Upper lobe of right lung (tissue), 1 donor: ENCODE data around the gene PACSIN1. TPM values are rescaled to one million over a fixed set of nuclear protein-coding genes. Genes with fewer than 3 reads are reported as not detected.

ENCODE experiments used
- ATAC-seq: fragments of 200-7000 bp; cut with Tn5 transposase; one replicate; pipeline ENCODE4 v1.9.1; 2020; ENCODE audit warnings: mild to moderate bottlenecking, moderate library complexity
- DNase-seq: peaks from one replicate; pipeline ENCODE4 v3.0.0-alpha.2; 2020
- H3K27ac ChIP-seq: fragments of 200-600 bp; one replicate; pipeline ENCODE4 v1.8.0; 2022
- H3K27me3 ChIP-seq: fragments of 200-600 bp; one replicate; pipeline ENCODE4 v1.8.0; 2022; ENCODE audit warnings: mild to moderate bottlenecking
- H3K36me3 ChIP-seq: fragments of 200-600 bp; one replicate; pipeline ENCODE4 v1.8.0; 2022
- H3K4me1 ChIP-seq: fragments of 200-600 bp; one replicate; pipeline ENCODE4 v1.8.0; 2022
- H3K4me3 ChIP-seq: fragments of 200-600 bp; one replicate; pipeline ENCODE4 v1.8.0; 2022; ENCODE audit warnings: mild to moderate bottlenecking
- H3K9me3 ChIP-seq: fragments of 200-600 bp; one replicate; pipeline ENCODE4 v1.8.0; 2022
- intact Hi-C: fragments of 100-400 bp; cut with DNase I; formaldehyde crosslinking; loops from one replicate; pipeline ENCODE4 v1.11.0; 2022
- total RNA-seq: library from RNA; stranded (reverse); fragmentation: NEBNext Ultra II Directional; extraction: Animal tissue kit (Norgen Biotek cat#: 25700); gene quantifications from one replicate; pipeline ENCODE4 v1.2.1, GENCODE V29; 2021
- TF ChIP-seq, protein P1 (sequence below): fragments of 200-600 bp; IDR thresholded peaks from one replicate; pipeline ENCODE4 v1.8.0; 2022; ENCODE audit warnings: antibody characterized with exemption
- donor health status: DM: no; HTN: yes; CAD: no; lungs with severe emphysema.

The PACSIN1 gene
- total RNA-seq, 1 donor from 2014 or later = not detected

DNA sequence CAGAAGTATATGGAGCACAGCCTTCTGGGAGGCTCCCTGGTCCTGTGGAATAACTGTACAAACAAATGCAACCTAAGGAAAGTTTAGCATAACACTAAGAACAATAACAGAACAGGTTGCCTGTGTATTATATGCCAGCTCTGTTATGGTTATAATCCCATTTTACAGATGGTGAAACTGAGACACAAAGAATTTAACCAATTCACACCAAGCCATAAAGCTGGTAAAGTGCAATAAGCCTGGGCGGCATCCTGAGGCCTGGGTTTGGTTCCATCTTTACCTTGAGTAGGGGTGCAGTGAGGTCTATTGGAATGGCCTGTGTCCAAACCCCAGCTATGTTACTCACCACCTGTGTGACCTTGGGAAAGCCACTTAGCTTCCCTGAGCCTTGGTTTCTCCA lies 14.7 kb upstream of the PACSIN1 start:
- intact Hi-C loops = no loop called here
- H3K4me3 ChIP-seq = no peak overlapping the region

DNA sequence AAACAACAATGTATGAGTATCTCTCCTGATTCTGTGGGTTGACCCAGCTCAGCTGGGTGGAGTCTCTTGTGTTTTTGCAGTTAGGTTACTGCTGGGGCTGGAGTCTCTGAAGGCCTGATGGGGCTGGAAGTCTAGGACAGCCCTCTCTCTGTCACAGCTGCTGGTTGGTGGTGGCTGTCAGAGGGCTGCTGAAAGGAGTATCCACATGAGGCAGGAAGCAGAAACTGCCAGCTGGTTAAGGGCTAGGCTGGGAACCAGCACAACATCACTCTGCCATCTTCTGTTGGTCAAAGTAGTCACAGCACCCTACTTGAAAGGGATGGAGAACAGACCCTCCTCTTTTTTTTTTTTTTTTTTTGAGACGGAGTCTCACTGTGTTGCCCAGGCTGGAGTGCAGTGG lies 10.0 kb upstream of the PACSIN1 start:
- Histone ChIP-seq H3K9me3 (no peaks in the 10 kb centered on the region), H3K36me3 (no peaks in the 10 kb centered on the region), H3K4me1 (no peaks in the 10 kb centered on the region), H3K27ac (no peak overlapping the region), H3K27me3 (no peaks in the 10 kb centered on the region), H3K4me3 (no peak overlapping the region)
- TF ChIP-seq, protein P1, sequence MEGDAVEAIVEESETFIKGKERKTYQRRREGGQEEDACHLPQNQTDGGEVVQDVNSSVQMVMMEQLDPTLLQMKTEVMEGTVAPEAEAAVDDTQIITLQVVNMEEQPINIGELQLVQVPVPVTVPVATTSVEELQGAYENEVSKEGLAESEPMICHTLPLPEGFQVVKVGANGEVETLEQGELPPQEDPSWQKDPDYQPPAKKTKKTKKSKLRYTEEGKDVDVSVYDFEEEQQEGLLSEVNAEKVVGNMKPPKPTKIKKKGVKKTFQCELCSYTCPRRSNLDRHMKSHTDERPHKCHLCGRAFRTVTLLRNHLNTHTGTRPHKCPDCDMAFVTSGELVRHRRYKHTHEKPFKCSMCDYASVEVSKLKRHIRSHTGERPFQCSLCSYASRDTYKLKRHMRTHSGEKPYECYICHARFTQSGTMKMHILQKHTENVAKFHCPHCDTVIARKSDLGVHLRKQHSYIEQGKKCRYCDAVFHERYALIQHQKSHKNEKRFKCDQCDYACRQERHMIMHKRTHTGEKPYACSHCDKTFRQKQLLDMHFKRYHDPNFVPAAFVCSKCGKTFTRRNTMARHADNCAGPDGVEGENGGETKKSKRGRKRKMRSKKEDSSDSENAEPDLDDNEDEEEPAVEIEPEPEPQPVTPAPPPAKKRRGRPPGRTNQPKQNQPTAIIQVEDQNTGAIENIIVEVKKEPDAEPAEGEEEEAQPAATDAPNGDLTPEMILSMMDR = no peak
- ATAC-seq (no peak), DNase-seq (no peak)
- intact Hi-C loops = no loop called here

More for the DNA sequence above, 14.7 kb upstream of the PACSIN1 start:
- Histone ChIP-seq H3K27me3 (no peaks in the 10 kb centered on the region), H3K4me1 (no peaks in the 10 kb centered on the region), H3K36me3 (no peaks in the 10 kb centered on the region), H3K9me3 (no peaks in the 10 kb centered on the region), H3K27ac (no peak overlapping the region)
- ATAC-seq (no peak), DNase-seq (no peak)
- TF ChIP-seq, protein P1 = no peak

DNA sequence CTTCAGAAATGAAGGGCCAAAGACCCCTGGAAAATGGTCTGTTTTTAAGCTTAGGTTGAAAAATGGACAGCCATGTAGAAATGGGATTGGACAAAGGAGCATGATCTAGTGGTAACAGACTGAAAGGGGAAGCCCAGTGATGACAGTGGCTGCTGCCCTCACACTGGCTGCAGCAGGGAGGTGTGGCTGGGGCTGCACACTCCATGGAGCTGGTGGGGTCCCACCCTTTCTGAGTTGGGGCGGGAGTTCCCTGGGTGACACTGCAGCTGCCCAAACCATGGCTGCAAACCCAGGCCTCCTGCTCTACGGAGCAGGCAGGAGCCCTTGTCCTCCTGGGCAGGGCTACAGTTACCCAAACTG lies 8.5 kb upstream of the PACSIN1 start:
- Histone ChIP-seq H3K36me3 (no peaks in the 10 kb centered on the region), H3K27me3 (no peaks in the 10 kb centered on the region), H3K9me3 (no peaks in the 10 kb centered on the region), H3K4me3 (no peak overlapping the region), H3K4me1 (no peaks in the 10 kb centered on the region), H3K27ac (no peak overlapping the region)
- TF ChIP-seq, protein P1 = no peak
- no peak for DNase-seq
- ATAC-seq = peak; percentile 11
- intact Hi-C loops = no loop called here

DNA sequence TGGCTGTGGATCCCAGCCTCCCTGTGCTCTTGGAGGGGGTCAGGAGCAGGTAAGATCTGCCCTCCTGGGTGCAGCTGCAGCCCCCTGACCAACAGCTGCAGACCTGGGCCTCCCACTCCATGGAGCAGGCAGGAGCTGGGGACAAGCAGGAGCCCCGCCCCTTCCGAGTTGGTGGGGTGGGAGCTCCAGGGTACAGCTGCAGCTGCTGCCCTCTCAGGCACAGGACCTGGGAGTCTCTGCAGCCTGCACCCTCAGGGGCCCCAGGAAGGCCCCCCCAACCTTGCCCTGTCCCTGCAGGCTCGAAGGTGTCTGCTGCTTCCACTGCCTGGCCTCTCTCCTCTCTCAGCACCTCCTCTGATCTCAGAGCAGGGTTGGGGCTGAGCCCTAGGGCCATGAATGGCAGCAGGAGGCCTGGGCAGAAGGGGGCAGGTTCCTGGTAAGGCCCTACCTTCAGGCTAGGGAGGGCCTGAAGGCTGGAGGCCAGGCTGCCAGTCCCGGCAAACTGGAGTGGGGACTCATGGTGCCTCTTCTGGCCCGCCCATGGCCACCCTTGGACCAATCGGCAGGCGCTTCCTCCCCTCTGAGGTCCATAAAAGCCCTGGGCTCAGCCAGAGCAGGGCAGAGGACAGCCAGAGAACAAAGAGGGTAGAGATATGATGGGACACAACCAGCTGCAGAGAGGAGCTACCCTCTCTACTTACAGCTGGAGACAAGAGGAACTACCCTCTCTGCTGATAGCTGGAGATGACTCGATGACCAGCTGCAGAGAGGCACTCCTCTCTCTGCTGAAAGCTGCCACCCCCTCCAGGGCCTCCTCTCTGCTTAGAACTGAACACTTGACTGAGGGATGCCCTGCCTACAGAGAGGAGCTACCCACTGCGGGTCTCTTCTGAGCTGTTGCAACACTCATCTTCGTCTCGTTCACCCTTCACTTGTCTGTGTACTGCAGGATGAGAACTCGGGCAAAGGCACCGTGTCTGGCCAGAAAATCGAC lies 7.8 kb upstream of the PACSIN1 start:
- TF ChIP-seq, protein P1 = no peak
- no peak for ATAC-seq
- intact Hi-C loops = no loop called here

DNA sequence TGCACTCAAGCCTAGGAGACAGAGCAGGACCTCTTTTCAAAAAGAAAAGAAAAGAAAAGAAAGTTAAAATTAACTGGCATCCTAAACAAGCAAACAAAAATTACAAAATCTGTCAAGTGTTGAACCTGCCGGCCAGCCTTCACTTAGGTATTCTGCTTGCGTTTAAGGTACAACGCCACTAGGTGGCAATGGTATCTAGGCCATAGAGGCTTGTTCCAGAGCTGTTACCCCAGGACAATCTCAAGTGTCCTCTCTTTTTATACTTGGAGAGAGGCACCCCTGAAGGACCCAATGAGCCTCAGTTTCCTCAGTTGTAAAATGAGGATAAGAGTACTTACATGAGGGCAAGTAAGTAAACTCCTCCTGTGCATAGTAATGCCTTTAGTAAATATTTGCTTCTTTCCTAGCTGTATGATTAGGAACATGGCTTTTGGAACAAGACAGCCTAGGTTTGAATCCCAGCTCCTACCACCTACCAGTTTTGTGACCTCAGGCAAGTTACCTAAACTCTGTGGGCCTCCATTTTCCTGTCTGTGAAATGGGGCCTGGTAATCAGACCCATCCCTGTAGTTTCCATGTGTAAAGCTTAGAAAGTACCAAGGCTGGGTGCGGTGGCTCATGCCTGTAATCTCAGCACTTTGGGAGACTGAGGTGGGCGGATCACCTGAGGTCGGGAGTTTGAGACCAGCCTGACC lies 5.8 kb upstream of the PACSIN1 start:
- no peaks in the 10 kb centered on the region for H3K36me3 ChIP-seq
- intact Hi-C loops = no loop called here
- ATAC-seq (peak; percentile 91), DNase-seq (no peak)
- H3K27ac ChIP-seq = no peak overlapping the region
- H3K27me3 ChIP-seq = peaks cover 14% of the 10 kb centered on the region
- H3K9me3 ChIP-seq = no peaks in the 10 kb centered on the region
- H3K4me1 ChIP-seq = no peaks in the 10 kb centered on the region
- H3K4me3 ChIP-seq = no peak overlapping the region
- TF ChIP-seq, protein P1 = peak; percentile 71

More for the DNA sequence above, 7.8 kb upstream of the PACSIN1 start:
- no peaks in the 10 kb centered on the region for H3K4me1 ChIP-seq
- no peak overlapping the region for H3K27ac ChIP-seq
- H3K4me3 ChIP-seq = no peak overlapping the region
- no peaks in the 10 kb centered on the region for H3K9me3 ChIP-seq
- DNase-seq = no peak
- no peaks in the 10 kb centered on the region for H3K27me3 ChIP-seq
- H3K36me3 ChIP-seq = no peaks in the 10 kb centered on the region
